ENCODE results near the gene PON3. TPM values are rescaled to one million over a fixed set of nuclear protein-coding genes. Genes with fewer than 3 reads are reported as not detected.

The PON3 gene
- total RNA-seq, 1 experiment from 2014 or later = not detected

- no peak overlapping the region for H4K5ac ChIP-seq (ENCODE audit: insufficient read length, low read depth, low read length)
- H3K18ac ChIP-seq (ENCODE audit: insufficient read length, low read depth, low read length) = no peak overlapping the region
- H2BK120ac ChIP-seq (ENCODE audit: low read depth, low read length, poor library complexity, severe bottlenecking) = no peak overlapping the region
- no peaks in the 10 kb centered on the region for H3K9me3 Mint-ChIP-seq
- no peak overlapping the region for H3K56ac ChIP-seq (ENCODE audit: insufficient read length, low read depth, low read length)
- no peak for TF ChIP-seq CTCF (conservative IDR thresholded peaks at IDR 0.05)
- no peaks in the 10 kb centered on the region for H3K9me3 ChIP-seq (ENCODE audit: control insufficient read depth, low read depth, low read length)
- no peak for DNase-seq
- no peaks in the 10 kb centered on the region; the same call in 1 of the 2 replicates for H3K4me1 ChIP-seq (ENCODE audit: insufficient read depth, low read length)
- H3K27me3 Mint-ChIP-seq (ENCODE audit: low read depth) = no peaks in the 10 kb centered on the region
- no peak overlapping the region for H3K14ac ChIP-seq (ENCODE audit: insufficient read depth, low read length)
- no peak overlapping the region for H3K4ac ChIP-seq (ENCODE audit: low read depth, low read length)
- H2BK12ac ChIP-seq (ENCODE audit: insufficient read length, low read depth, low read length) = no peak overlapping the region
- no peaks in the 10 kb centered on the region for H3K79me2 ChIP-seq (ENCODE audit: insufficient read depth, low read length)
- no peak overlapping the region for H2BK15ac ChIP-seq (ENCODE audit: low read depth, low read length)
- no peak overlapping the region for H3K27ac ChIP-seq (ENCODE audit: insufficient read length, low read depth, low read length)
- no peak overlapping the region for H4K8ac ChIP-seq (replicated peaks; ENCODE audit: insufficient read length, low read depth, low read length)
- H3K4me2 ChIP-seq (ENCODE audit: insufficient read depth, insufficient read length, low read length) = no peak overlapping the region
- no peaks in the 10 kb centered on the region for H4K20me1 ChIP-seq (ENCODE audit: control insufficient read depth, insufficient read depth, insufficient read length)
- no peak overlapping the region for H3K27ac Mint-ChIP-seq
- no peaks in the 10 kb centered on the region for H3K79me1 ChIP-seq (ENCODE audit: insufficient read depth, low read depth, low read length, poor library complexity, severe bottlenecking)
- no CpG with 5 or more reads among the region's 3 CpGs for WGBS (ENCODE audit: extremely low coverage, insufficient read length, low lambda C conversion rate)
- H3K23me2 ChIP-seq (ENCODE audit: insufficient read length, low read depth, low read length, poor library complexity, severe bottlenecking) = no peaks in the 10 kb centered on the region
- H2AFZ ChIP-seq (ENCODE audit: low read length) = no peak overlapping the region
- no peak overlapping the region for H2AK5ac ChIP-seq (ENCODE audit: insufficient read length, low read length)
- H3K9ac ChIP-seq (ENCODE audit: extremely low read depth, insufficient read length, low read length) = no peak overlapping the region
- H3K4me3 Mint-ChIP-seq = peak overlapping the region in 1 of 2 experiments; percentile 40; a peak in 1 of 5 replicates
- no peak overlapping the region for H3K23ac ChIP-seq (ENCODE audit: insufficient read length, low read depth, low read length)
- H3K27me3 ChIP-seq (ENCODE audit: insufficient read depth, low read length) = no peaks in the 10 kb centered on the region
- peaks cover 14 to 21% (median 15%) of the 10 kb centered on the region in 3 experiments for H3K36me3 Mint-ChIP-seq (ENCODE audit: insufficient read depth in 1 of 3, low read depth in 3 of 3)
- peaks cover 22 to 26% of the 10 kb centered on the region in 2 experiments for H3K4me1 Mint-ChIP-seq
- H2BK20ac ChIP-seq (ENCODE audit: low read depth, low read length, poor library complexity, severe bottlenecking) = no peak overlapping the region
- no peak overlapping the region for H3T11ph ChIP-seq (ENCODE audit: low read length)
- no peak overlapping the region for H2BK5ac ChIP-seq (ENCODE audit: insufficient read length, low read length)
- H4K91ac ChIP-seq (ENCODE audit: insufficient read length, low read depth, low read length) = no peak overlapping the region
Measured at GRCh38 chr7:95427914-95428516, 31.8 kb upstream of the PON3 start.
